Panc1 (cell line): Measurements from ENCODE around the gene FAT1. TPM values are rescaled to one million over a fixed set of nuclear protein-coding genes. Genes with fewer than 3 reads are reported as not detected.

Experiments used
- ATAC-seq: fragments of 200-7000 bp; cut with Tn5 transposase; 2 replicates; pipeline ENCODE4 v1.9.1; 2020; ENCODE audit warnings: mild to moderate bottlenecking, moderate library complexity
- BruUV-seq: library from RNA; stranded (reverse); fragments of 400-500 nt; replicated peaks from 2 replicates; lab custom pipeline; 2021; lab: Mats Ljungman, UMichigan
- CTCF ChIA-PET: fragments of 300-600 bp; sonication (Branson Sonifier 250); formaldehyde crosslinking; loops from one replicate; lab custom pipeline; 2022; ENCODE audit warnings: antibody characterized with exemption; lab: Charles Lee
- POLR2A ChIA-PET: fragments of 300-600 bp; sonication (Branson Sonifier 250); formaldehyde crosslinking; loops from one replicate; lab custom pipeline; 2022; ENCODE audit warnings: antibody characterized with exemption; lab: Charles Lee
- DNase-seq: peaks from one replicate; pipeline ENCODE4 v3.0.0-alpha.2; 2010; ENCODE audit warnings: low read depth, low spot score
- H3K27ac ChIP-seq: 2 replicates; pipeline ENCODE4 v1.5.1; 2011; ENCODE audit warnings: mild to moderate bottlenecking, low read length, inconsistent platforms
- H3K27me3 ChIP-seq: fragments of 200-500 bp; sonication (Bioruptor generic); 2 replicates; pipeline ENCODE4 v1.6.0; 2014; ENCODE audit warnings: low read length, inconsistent platforms; ENCODE audit not compliant: control insufficient read depth, insufficient read depth
- H3K36me3 ChIP-seq: fragments of 200-500 bp; sonication (Bioruptor generic); 2 replicates; pipeline ENCODE4 v1.5.1; 2014; ENCODE audit warnings: inconsistent platforms, mild to moderate bottlenecking, low read length, moderate library complexity; ENCODE audit not compliant: control insufficient read depth, insufficient read depth
- H3K4me1 ChIP-seq: 2 replicates; pipeline ENCODE4 v1.5.1; 2011; ENCODE audit warnings: inconsistent platforms, mild to moderate bottlenecking, low read length, moderate library complexity; ENCODE audit not compliant: control insufficient read depth, insufficient read depth
- H3K4me3 ChIP-seq, 2 experiments: 2 replicates each; pipeline ENCODE4 v1.5.1; 2011 to 2012; ENCODE audit warnings: low read depth in 2 of 2, low read length in 2 of 2, mild to moderate bottlenecking in 2 of 2, inconsistent platforms in 1 of 2, moderate library complexity in 1 of 2
- H3K9me3 ChIP-seq: fragments of 200-500 bp; sonication (Bioruptor generic); 2 replicates; pipeline ENCODE4 v1.5.1; 2014; ENCODE audit warnings: low read depth, mild to moderate bottlenecking, inconsistent platforms, low read length, moderate library complexity; ENCODE audit not compliant: control insufficient read depth, insufficient read depth
- CTCF ChIP-seq: fragments of 450-650 bp; IDR thresholded peaks from 2 replicates; pipeline ENCODE4 v1.5.1; 2017; ENCODE audit warnings: mild to moderate bottlenecking
- POLR2AphosphoS5 ChIP-seq: IDR thresholded peaks from 2 replicates; pipeline ENCODE4 v1.6.1; 2012; ENCODE audit warnings: mild to moderate bottlenecking, low read depth, low read length, moderate library complexity
- SIN3A ChIP-seq: IDR thresholded peaks from 2 replicates; pipeline ENCODE4 v1.6.1; 2012; ENCODE audit warnings: low read depth, mild to moderate bottlenecking, low read length, moderate library complexity, borderline replicate concordance; ENCODE audit not compliant: insufficient read depth
- TCF7L2 ChIP-seq: IDR thresholded peaks from 2 replicates; pipeline ENCODE4 v1.6.1; 2011; ENCODE audit warnings: mild to moderate bottlenecking, low read depth, low read length, inconsistent platforms
- in situ Hi-C: cut with HindIII; loops from 2 replicates; pipeline ENCODE4 v1.10.0; 2016; ENCODE audit warnings: low sequenced_read_pairs, low pct_unique_long_range_greater_than_20kb
- intact Hi-C: fragments of 100-400 bp; cut with micrococcal nuclease; formaldehyde crosslinking; loops from one replicate; pipeline ENCODE4 v1.10.0; 2022; ENCODE audit not compliant: unreplicated experiment
- total RNA-seq: library from RNA; stranded (reverse); gene quantifications from one replicate; pipeline ENCODE4 v1.2.1, GENCODE V29; 2021; ENCODE audit not compliant: unreplicated experiment
- TF ChIP-seq, protein P1 (sequence below), 2 experiments: IDR thresholded peaks; 2 replicates each; pipeline ENCODE4 v1.6.1; 2011 to 2012; ENCODE audit warnings: low read depth in 2 of 2, control low read depth in 1 of 2, low read length in 1 of 2, mild to moderate bottlenecking in 1 of 2, moderate library complexity in 1 of 2; ENCODE audit not compliant: insufficient read depth in 1 of 2

Gene FAT1
- total RNA-seq, 1 experiment from 2014 or later = 288 TPM

DNA sequence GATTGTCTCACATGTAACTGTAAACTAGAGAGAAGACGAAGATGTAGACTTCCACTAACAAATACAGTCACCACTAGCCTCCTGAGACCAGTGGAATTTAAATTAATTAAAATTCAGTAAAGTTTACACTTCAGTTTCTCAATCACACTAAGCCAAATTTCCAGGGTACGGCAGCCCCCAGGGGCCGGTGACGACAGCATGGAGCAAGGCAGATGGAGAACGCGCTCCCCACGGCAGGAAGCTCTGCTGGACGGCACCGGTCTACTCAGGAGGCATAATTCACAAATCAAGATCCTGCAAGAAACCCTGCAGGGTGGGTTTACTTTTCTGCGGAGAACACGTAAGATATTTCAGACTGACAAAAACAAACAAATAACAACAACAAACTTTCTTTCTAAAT, 80.7 kb downstream of the FAT1 start:
- in situ Hi-C loops = no loop called here
- H3K36me3 ChIP-seq = peaks cover 10% of the 10 kb centered on the region; the same call in 1 of the 2 replicates
- H3K27me3 ChIP-seq = no peaks in the 10 kb centered on the region
- H3K4me3 ChIP-seq = no peak overlapping the region
- peaks cover 16% of the 10 kb centered on the region for H3K4me1 ChIP-seq
- CTCF ChIA-PET = no interaction called here
- TF ChIP-seq TCF7L2 (no peak), CTCF (no peak), SIN3A (no peak), POLR2AphosphoS5 (no peak)
- TF ChIP-seq, protein P1, sequence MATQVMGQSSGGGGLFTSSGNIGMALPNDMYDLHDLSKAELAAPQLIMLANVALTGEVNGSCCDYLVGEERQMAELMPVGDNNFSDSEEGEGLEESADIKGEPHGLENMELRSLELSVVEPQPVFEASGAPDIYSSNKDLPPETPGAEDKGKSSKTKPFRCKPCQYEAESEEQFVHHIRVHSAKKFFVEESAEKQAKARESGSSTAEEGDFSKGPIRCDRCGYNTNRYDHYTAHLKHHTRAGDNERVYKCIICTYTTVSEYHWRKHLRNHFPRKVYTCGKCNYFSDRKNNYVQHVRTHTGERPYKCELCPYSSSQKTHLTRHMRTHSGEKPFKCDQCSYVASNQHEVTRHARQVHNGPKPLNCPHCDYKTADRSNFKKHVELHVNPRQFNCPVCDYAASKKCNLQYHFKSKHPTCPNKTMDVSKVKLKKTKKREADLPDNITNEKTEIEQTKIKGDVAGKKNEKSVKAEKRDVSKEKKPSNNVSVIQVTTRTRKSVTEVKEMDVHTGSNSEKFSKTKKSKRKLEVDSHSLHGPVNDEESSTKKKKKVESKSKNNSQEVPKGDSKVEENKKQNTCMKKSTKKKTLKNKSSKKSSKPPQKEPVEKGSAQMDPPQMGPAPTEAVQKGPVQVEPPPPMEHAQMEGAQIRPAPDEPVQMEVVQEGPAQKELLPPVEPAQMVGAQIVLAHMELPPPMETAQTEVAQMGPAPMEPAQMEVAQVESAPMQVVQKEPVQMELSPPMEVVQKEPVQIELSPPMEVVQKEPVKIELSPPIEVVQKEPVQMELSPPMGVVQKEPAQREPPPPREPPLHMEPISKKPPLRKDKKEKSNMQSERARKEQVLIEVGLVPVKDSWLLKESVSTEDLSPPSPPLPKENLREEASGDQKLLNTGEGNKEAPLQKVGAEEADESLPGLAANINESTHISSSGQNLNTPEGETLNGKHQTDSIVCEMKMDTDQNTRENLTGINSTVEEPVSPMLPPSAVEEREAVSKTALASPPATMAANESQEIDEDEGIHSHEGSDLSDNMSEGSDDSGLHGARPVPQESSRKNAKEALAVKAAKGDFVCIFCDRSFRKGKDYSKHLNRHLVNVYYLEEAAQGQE (IDR thresholded peaks at IDR 0.05; ENCODE audit: insufficient read depth in 1 of 2, low read depth in 2 of 2, low read length in 1 of 2) = no peak
- POLR2A ChIA-PET = interaction anchor here (0.7 kb wide), 1 partner anchor 12 kb away, joined by 3 read pairs; no protein-coding TSS in a partner anchor
- intact Hi-C loops = no loop called here
- H3K9me3 ChIP-seq = no peaks in the 10 kb centered on the region
- ATAC-seq = no peak
- H3K27ac ChIP-seq = no peak overlapping the region
- no peak for DNase-seq
- BruUV-seq = no TSS peak

GRCh38 chr4:186642530-186642929, 81.1 kb downstream of the FAT1 start:
- ChIA-PET POLR2A (interaction anchor here (0.7 kb wide), 1 partner anchor 12 kb away, joined by 3 read pairs; no protein-coding TSS in a partner anchor), CTCF (no interaction called here)
- intact Hi-C loops (no loop called here), in situ Hi-C loops (no loop called here)
- Histone ChIP-seq H3K4me3 (no peak overlapping the region), H3K27ac (0 out of 2 replicates have a peak overlapping the region, but pooled peaks have one; percentile 34), H3K4me1 (peaks cover 16% of the 10 kb centered on the region), H3K36me3 (peaks cover 12% of the 10 kb centered on the region), H3K9me3 (no peaks in the 10 kb centered on the region), H3K27me3 (no peaks in the 10 kb centered on the region)
- DNase-seq = no peak
- ATAC-seq = no peak
- BruUV-seq = no TSS peak
- TF ChIP-seq TCF7L2 (no peak), POLR2AphosphoS5 (no peak), SIN3A (no peak), CTCF (no peak)
- TF ChIP-seq, protein P1 (IDR thresholded peaks at IDR 0.05; ENCODE audit: insufficient read depth in 1 of 2, low read depth in 2 of 2, low read length in 1 of 2) = no peak
